GM12891 (cell line): ENCODE measurements around the gene TMEM45A.

ENCODE experiments used
- POLR2A ChIP-seq: IDR thresholded peaks from 2 replicates; pipeline ENCODE4 v1.6.1; 2011; ENCODE audit warnings: low read depth, low read length, control low read depth
- POLR2AphosphoS5 ChIP-seq: IDR thresholded peaks from 2 replicates; pipeline ENCODE4 v1.6.1; 2011; ENCODE audit warnings: low read depth, low read length, control low read depth
- POU2F2 ChIP-seq: IDR thresholded peaks from 2 replicates; pipeline ENCODE4 v1.6.1; 2011; ENCODE audit warnings: low read depth, mild to moderate bottlenecking, control low read depth, low read length, moderate library complexity
- SPI1 ChIP-seq: IDR thresholded peaks from 2 replicates; pipeline ENCODE4 v1.6.1; 2011; ENCODE audit warnings: low read depth, low read length, control low read depth
- TAF1 ChIP-seq: IDR thresholded peaks from 2 replicates; pipeline ENCODE4 v1.6.1; 2011; ENCODE audit warnings: low read depth, low read length, control low read depth

DNA sequence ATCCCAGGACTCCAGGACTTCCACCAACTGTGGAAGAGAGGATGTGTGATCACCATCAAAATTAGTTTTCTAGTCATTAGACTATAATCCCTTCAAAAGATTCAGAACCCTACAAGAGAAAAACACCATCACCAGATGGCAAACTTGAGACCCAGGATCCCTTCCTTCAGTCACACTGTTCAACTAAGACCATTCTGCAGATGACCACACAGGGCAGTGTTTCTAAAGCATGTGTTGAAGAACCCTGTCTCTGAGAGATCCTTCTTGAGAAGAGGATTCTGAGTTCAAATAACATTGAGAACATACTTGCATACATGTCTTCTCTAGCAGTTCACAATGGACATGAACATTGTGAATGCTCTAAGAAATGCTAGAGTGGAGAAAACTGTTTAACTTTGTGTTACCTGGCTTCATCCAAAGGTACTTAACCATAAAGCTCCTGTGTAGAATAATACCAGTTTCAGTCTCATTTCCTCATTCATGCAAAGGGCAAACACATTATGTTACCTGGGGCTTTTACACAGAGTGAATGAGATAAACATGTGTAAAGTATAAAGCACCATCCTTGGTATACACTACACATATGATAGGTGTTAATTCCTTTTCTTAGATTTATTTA is 114.6 kb downstream of the TMEM45A start:
- TF ChIP-seq POLR2AphosphoS5 (no peak), POLR2A (no peak), SPI1 (peak; percentile 94), TAF1 (no peak), POU2F2 (no peak)
